CD14-positive monocyte (primary cell): ENCODE measurements around the gene RGS7. TPM values are rescaled to one million over a fixed set of nuclear protein-coding genes. Genes with fewer than 3 reads are reported as not detected.

Source experiments
- DNase-seq, 3 donors: peaks; one replicate each; pipeline ENCODE4 v3.0.0-alpha.2; 2011 to 2022
- H2AFZ ChIP-seq: 2 replicates; pipeline ENCODE4 v1.6.0; 2012; ENCODE audit warnings: mild to moderate bottlenecking, low read depth, low read length, inconsistent platforms; ENCODE audit not compliant: insufficient read depth, poor library complexity, severe bottlenecking
- H3K27ac ChIP-seq, 2 donors: 1 replicate in 1 of 2; 2 replicates in 1 of 2; pipeline ENCODE4 v1.5.1; 2012 to 2013; ENCODE audit warnings: low read length in 2 of 2, control low read depth in 1 of 2, inconsistent platforms in 1 of 2, low read depth in 1 of 2, mild to moderate bottlenecking in 1 of 2
- H3K27me3 ChIP-seq, 2 donors: one replicate each; pipeline versions ENCODE4 v1.6.0 to v1.6.1; 2011 to 2013; ENCODE audit warnings: low read length in 2 of 2; ENCODE audit not compliant: control insufficient read depth in 2 of 2, insufficient read depth in 2 of 2
- H3K36me3 ChIP-seq, 2 donors: replicated peaks in 1 of 2; 1 replicate in 1 of 2; 2 replicates in 1 of 2; pipeline versions ENCODE4 v1.5.1 to v1.6.1; 2012 to 2013; ENCODE audit warnings: low read length in 2 of 2, control low read depth in 1 of 2, inconsistent platforms in 1 of 2, mild to moderate bottlenecking in 1 of 2; ENCODE audit not compliant: insufficient read depth in 2 of 2, control insufficient read depth in 1 of 2
- H3K4me1 ChIP-seq, 2 donors: 1 replicate in 1 of 2; 2 replicates in 1 of 2; pipeline versions ENCODE4 v1.5.1 to v1.6.1; 2012 to 2013; ENCODE audit warnings: low read length in 2 of 2, control low read depth in 1 of 2, inconsistent platforms in 1 of 2, mild to moderate bottlenecking in 1 of 2, moderate library complexity in 1 of 2; ENCODE audit not compliant: insufficient read depth in 2 of 2, control insufficient read depth in 1 of 2
- H3K4me2 ChIP-seq: replicated peaks from 2 replicates; pipeline ENCODE3; 2012; ENCODE audit warnings: low read length, moderate library complexity, mild to moderate bottlenecking; ENCODE audit not compliant: poor library complexity, severe bottlenecking; ENCODE audit errors: extremely low read depth
- H3K4me3 ChIP-seq, 3 experiments: fragments of 200-600 bp in 1 of 3; sonication (generic) in 1 of 3; replicated peaks in 1 of 3; 1 replicate in 2 of 3; 2 replicates in 1 of 3; pipeline ENCODE4 v1.5.1; 2011 to 2013; ENCODE audit warnings: low read length in 3 of 3, mild to moderate bottlenecking in 3 of 3, control low read depth in 2 of 3, low read depth in 2 of 3, inconsistent platforms in 1 of 3, moderate library complexity in 1 of 3
- H3K79me2 ChIP-seq: 2 replicates; pipeline ENCODE4 v1.6.0; 2012; ENCODE audit warnings: mild to moderate bottlenecking, control low read depth, inconsistent platforms, low read length, moderate library complexity; ENCODE audit not compliant: insufficient read depth
- H3K9ac ChIP-seq: 2 replicates; pipeline ENCODE4 v1.6.0; 2017; ENCODE audit warnings: low read length, mild to moderate bottlenecking; ENCODE audit not compliant: insufficient read depth, poor library complexity, severe bottlenecking
- H3K9me3 ChIP-seq, 2 donors: replicated peaks in 1 of 2; 1 replicate in 1 of 2; 2 replicates in 1 of 2; pipeline versions ENCODE4 v1.5.1 to v1.6.1; 2012 to 2013; ENCODE audit warnings: low read length in 2 of 2, control low read depth in 1 of 2; ENCODE audit not compliant: control insufficient read depth in 1 of 2, insufficient read depth in 1 of 2
- H4K20me1 ChIP-seq: 2 replicates; pipeline ENCODE4 v1.6.0; 2012; ENCODE audit warnings: mild to moderate bottlenecking, low read length, control low read depth, moderate library complexity; ENCODE audit not compliant: insufficient read depth
- H3K27ac Mint-ChIP-seq, 7 donors: one replicate each; pipeline ENCODE4 v1.8.0; 2020; ENCODE audit warnings: mild to moderate bottlenecking in 7 of 7, mixed read lengths in 7 of 7, moderate library complexity in 6 of 7, inconsistent platforms in 2 of 7
- H3K27me3 Mint-ChIP-seq, 3 donors: one replicate each; pipeline ENCODE4 v1.8.0; 2021 to 2022; ENCODE audit warnings: low read depth in 3 of 3, mild to moderate bottlenecking in 3 of 3, mixed read lengths in 3 of 3, moderate library complexity in 3 of 3, inconsistent platforms in 1 of 3
- H3K36me3 Mint-ChIP-seq, 2 donors: one replicate each; pipeline ENCODE4 v1.8.0; 2020; ENCODE audit warnings: mixed read lengths in 2 of 2, inconsistent platforms in 1 of 2, mild to moderate bottlenecking in 1 of 2
- H3K4me1 Mint-ChIP-seq: one replicate; pipeline ENCODE4 v1.8.0; 2020; ENCODE audit warnings: mild to moderate bottlenecking, mixed read lengths
- H3K4me3 Mint-ChIP-seq, 2 donors: one replicate each; pipeline ENCODE4 v1.8.0; 2020; ENCODE audit warnings: mild to moderate bottlenecking in 2 of 2, mixed read lengths in 2 of 2, moderate library complexity in 1 of 2
- H3K9me3 Mint-ChIP-seq, 7 donors: one replicate each; pipeline ENCODE4 v1.8.0; 2020 to 2022; ENCODE audit warnings: mixed read lengths in 7 of 7, mild to moderate bottlenecking in 6 of 7, moderate library complexity in 6 of 7, inconsistent platforms in 2 of 7
- whole genome bisulfite sequencing: methylation state at CpG from one replicate; pipeline ENCODE4 v1.1.5; 2013; ENCODE audit warnings: missing lambda C conversion rate; ENCODE audit not compliant: insufficient coverage; 5-methylcytosine and 5-hydroxymethylcytosine counted together
- intact Hi-C, 2 donors: fragments of 100-400 bp; cut with micrococcal nuclease; formaldehyde crosslinking; loops; one replicate each; pipeline versions ENCODE4 v1.15.0 to v1.15.1; 2023
- polyA plus RNA-seq, 3 donors: library from polyadenylated mRNA; depleted of rRNA in 1 of 3; unstranded in 2 of 3; stranded (reverse) in 1 of 3; fragments of 300-500 nt in 2 of 3; fragments of >200 nt in 1 of 3; fragmentation: Illumina TruSeq in 2 of 3; gene quantifications; 1 replicate in 2 of 3; 2 replicates in 1 of 3; pipeline ENCODE4 v1.2.3, GENCODE V29; 2012 to 2021
- TF ChIP-seq, protein P1 (sequence below): fragments of 200-600 bp; IDR thresholded peaks from one replicate; pipeline ENCODE4 v1.8.0; 2022; ENCODE audit warnings: antibody characterized with exemption, mild to moderate bottlenecking

RGS7 gene
- polyA plus RNA-seq, 3 donors, result not detected

- Mint-ChIP-seq H3K36me3 (no peaks in the 10 kb centered on the region), H3K4me3 (no peak overlapping the region), H3K9me3 (peaks cover 0 to 5% (median 0%) of the 10 kb centered on the region in 7 donors), H3K27me3 (no peaks in the 10 kb centered on the region), H3K27ac (no peak overlapping the region), H3K4me1 (no peaks in the 10 kb centered on the region)
- WGBS, result no CpG with 5 or more reads among the region's 3 CpGs
- no peaks in the 10 kb centered on the region for H3K9me3 ChIP-seq
- no peaks in the 10 kb centered on the region for H3K79me2 ChIP-seq
- H4K20me1 ChIP-seq, result no peaks in the 10 kb centered on the region
- H3K4me2 ChIP-seq, result no peak overlapping the region
- H3K36me3 ChIP-seq, result no peaks in the 10 kb centered on the region
- H3K27ac ChIP-seq, result no peak overlapping the region
- no peak for DNase-seq
- intact Hi-C loops, result no loop called here
- H3K4me3 ChIP-seq, result no peak overlapping the region
- no peaks in the 10 kb centered on the region for H3K4me1 ChIP-seq
- H3K9ac ChIP-seq, result no peak overlapping the region
- TF ChIP-seq, protein P1, sequence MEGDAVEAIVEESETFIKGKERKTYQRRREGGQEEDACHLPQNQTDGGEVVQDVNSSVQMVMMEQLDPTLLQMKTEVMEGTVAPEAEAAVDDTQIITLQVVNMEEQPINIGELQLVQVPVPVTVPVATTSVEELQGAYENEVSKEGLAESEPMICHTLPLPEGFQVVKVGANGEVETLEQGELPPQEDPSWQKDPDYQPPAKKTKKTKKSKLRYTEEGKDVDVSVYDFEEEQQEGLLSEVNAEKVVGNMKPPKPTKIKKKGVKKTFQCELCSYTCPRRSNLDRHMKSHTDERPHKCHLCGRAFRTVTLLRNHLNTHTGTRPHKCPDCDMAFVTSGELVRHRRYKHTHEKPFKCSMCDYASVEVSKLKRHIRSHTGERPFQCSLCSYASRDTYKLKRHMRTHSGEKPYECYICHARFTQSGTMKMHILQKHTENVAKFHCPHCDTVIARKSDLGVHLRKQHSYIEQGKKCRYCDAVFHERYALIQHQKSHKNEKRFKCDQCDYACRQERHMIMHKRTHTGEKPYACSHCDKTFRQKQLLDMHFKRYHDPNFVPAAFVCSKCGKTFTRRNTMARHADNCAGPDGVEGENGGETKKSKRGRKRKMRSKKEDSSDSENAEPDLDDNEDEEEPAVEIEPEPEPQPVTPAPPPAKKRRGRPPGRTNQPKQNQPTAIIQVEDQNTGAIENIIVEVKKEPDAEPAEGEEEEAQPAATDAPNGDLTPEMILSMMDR, result no peak
- H2AFZ ChIP-seq, result no peak overlapping the region
- H3K27me3 ChIP-seq, result no peaks in the 10 kb centered on the region
Measured at GRCh38 chr1:241316372-241316771, 40.6 kb downstream of the RGS7 start.

GRCh38 chr1:241311056-241311746 lies 45.8 kb downstream of the RGS7 start:
- Mint-ChIP-seq H3K27me3 (no peaks in the 10 kb centered on the region), H3K27ac (no peak overlapping the region), H3K4me1 (no peaks in the 10 kb centered on the region), H3K36me3 (no peaks in the 10 kb centered on the region), H3K4me3 (no peak overlapping the region), H3K9me3 (peaks cover 0 to 5% (median 2%) of the 10 kb centered on the region in 7 donors)
- Histone ChIP-seq H3K4me1 (no peaks in the 10 kb centered on the region), H3K27me3 (no peaks in the 10 kb centered on the region), H3K9me3 (peaks cover 5 to 6% of the 10 kb centered on the region in 2 donors), H3K27ac (no peak overlapping the region), H3K79me2 (no peaks in the 10 kb centered on the region), H2AFZ (no peak overlapping the region), H3K4me3 (no peak overlapping the region), H3K9ac (no peak overlapping the region), H3K36me3 (no peaks in the 10 kb centered on the region), H4K20me1 (no peaks in the 10 kb centered on the region), H3K4me2 (no peak overlapping the region)
- intact Hi-C loops, result no loop called here
- TF ChIP-seq, protein P1, result no peak
- 83% methylated on average over 1 of the region's 5 CpGs for WGBS
- no peak for DNase-seq
